RWPE1 (cell line): Measurements from ENCODE around the gene ARVCF.
A peak's percentile ranks its signal among the peaks of the same experiment; 100 is the strongest.

Experiments used
- CTCF ChIA-PET: fragments of 350-600 bp; sonication (Branson Sonifier 250); formaldehyde crosslinking; extraction: SDS; loops from one replicate; lab custom pipeline; 2021; lab: Yijun Ruan, JAX
- POLR2A ChIA-PET: fragments of 400-600 bp; formaldehyde crosslinking; extraction: SDS; loops from one replicate; lab custom pipeline; 2020; ENCODE audit warnings: antibody characterized with exemption; ENCODE audit not compliant: low non-redundant PET; lab: Yijun Ruan, JAX
- DNase-seq: peaks from one replicate; pipeline ENCODE4 v3.0.0; 2012; ENCODE audit warnings: low spot score
- H3K27ac ChIP-seq: fragments of 450-650 bp; 2 replicates; pipeline ENCODE4 v1.5.1; 2017
- CTCF ChIP-seq: fragments of 450-650 bp; conservative IDR thresholded peaks from 2 replicates; pipeline ENCODE4 v1.5.1; 2017; ENCODE audit warnings: low read depth, mild to moderate bottlenecking

The ARVCF gene

GRCh38 chr22:19962909-19963806 lies 53.5 kb downstream of the ARVCF start:
- ChIA-PET POLR2A (no interaction called here), CTCF (interaction anchor here (0.6 kb wide), 1 partner anchor 9 kb away, joined by 3 read pairs; no protein-coding TSS in a partner anchor)
- peak; percentile 90 for DNase-seq
- no peak for TF ChIP-seq CTCF
- H3K27ac ChIP-seq = peak overlapping the region; percentile 78

DNA sequence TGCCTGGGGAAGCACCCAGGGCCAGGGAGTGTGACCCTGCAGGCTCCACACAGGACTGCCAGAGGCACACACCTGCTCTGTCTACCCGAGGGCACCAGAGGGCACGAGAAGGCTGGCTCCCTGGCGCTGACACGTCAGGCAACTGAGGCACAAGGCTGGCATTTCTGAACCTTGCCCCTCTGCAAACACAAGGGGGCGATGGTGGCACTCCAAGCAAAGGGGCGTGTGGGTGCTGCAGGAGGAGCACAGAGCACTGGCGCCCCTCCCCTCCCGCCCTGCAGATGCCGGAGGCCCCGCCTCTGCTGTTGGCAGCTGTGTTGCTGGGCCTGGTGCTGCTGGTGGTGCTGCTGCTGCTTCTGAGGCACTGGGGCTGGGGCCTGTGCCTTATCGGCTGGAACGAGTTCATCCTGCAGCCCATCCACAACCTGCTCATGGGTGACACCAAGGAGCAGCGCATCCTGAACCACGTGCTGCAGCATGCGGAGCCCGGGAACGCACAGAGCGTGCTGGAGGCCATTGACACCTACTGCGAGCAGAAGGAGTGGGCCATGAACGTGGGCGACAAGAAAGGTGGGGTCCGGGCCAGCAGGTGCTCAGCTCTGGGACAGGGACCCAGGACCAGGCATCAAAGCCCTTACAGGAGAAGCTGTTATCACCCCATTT lies 54.2 kb downstream of the ARVCF start:
- peak overlapping the region; percentile 78 for H3K27ac ChIP-seq
- DNase-seq = peak; percentile 71
- TF ChIP-seq CTCF = peak; percentile 62
- CTCF ChIA-PET = interaction anchor here (0.6 kb wide), 1 partner anchor 8 kb away, joined by 3 read pairs; no protein-coding TSS in a partner anchor
- POLR2A ChIA-PET = no interaction called here

- ChIA-PET CTCF (no interaction called here), POLR2A (no interaction called here)
Measured at GRCh38 chr22:19961868-19962245, 54.8 kb downstream of the ARVCF start.

GRCh38 chr22:19961201-19961580 lies 55.4 kb downstream of the ARVCF start:
- CTCF ChIA-PET = no interaction called here
- no peak for TF ChIP-seq CTCF
- no peak for DNase-seq
- peak overlapping the region; percentile 78 for H3K27ac ChIP-seq
- POLR2A ChIA-PET = no interaction called here

More at GRCh38 chr22:19961868-19962245, 54.8 kb downstream of the ARVCF start:
- TF ChIP-seq CTCF = no peak
- peak overlapping the region; percentile 78 for H3K27ac ChIP-seq
- DNase-seq = no peak

DNA sequence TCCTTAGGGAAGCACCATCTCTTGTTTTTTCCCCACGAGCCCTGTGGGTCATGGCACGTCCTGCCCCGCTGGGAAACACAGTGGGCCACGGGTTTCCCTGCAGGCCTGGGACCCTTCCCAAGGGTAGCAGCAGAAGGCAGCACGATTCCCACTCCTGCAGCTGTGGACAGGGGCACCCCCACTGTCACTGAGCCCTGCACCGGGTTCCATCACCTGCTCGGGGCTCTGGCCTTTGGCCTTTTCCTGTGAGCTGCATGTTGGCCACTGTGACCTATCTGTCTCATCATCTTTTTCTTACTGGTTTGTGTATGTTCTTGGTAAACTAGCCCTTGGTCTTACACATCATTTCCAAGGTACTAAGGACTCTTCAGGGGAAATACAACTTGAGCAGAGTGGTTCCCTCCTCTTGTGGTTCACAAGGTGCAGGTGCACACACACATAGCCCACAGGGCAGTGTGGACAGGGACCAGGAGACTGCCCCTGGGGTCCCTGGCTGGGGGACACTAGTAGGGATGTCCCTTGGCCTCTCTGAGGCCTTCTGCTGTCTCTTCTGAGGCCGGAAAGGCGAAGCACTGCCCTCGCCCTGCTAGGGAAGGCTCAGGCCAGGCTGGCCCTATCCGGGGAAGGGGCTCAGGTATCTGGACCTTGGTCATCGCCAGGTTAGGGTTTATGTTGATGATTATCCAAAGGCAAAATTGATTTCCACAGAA lies 56.0 kb downstream of the ARVCF start:
- ChIA-PET POLR2A (no interaction called here), CTCF (no interaction called here)
- peak overlapping the region; percentile 78 for H3K27ac ChIP-seq
- TF ChIP-seq CTCF = no peak
- DNase-seq = no peak
